Body of pancreas (tissue), 4 donors: ENCODE results near the gene PLK5. TPM values are rescaled to one million over a fixed set of nuclear protein-coding genes. Genes with fewer than 3 reads are reported as not detected.

Experiments
- ATAC-seq: fragments of 150-250 bp; one replicate; pipeline ENCODE4 v1.9.1; 2016
- DNase-seq, 4 donors: peaks; one replicate each; pipeline ENCODE4 v3.0.0-alpha.2; 2019
- H3K27ac ChIP-seq, 4 donors: fragments of 200-600 bp; sonication (generic); 1 replicate in 3 of 4; 2 replicates in 1 of 4; pipeline versions ENCODE4 v1.5.1 to v1.6.1; 2016 to 2019; ENCODE audit warnings: mild to moderate bottlenecking in 1 of 4, mixed read lengths in 1 of 4, moderate library complexity in 1 of 4
- H3K27me3 ChIP-seq, 2 donors: fragments of 200-600 bp; sonication (generic); one replicate each; pipeline ENCODE4 v1.6.0; 2016; ENCODE audit warnings: mild to moderate bottlenecking in 1 of 2
- H3K36me3 ChIP-seq, 2 donors: fragments of 200-600 bp; sonication (generic); replicated peaks in 1 of 2; 2 replicates each; pipeline ENCODE4 v1.5.1; 2016; ENCODE audit warnings: low read depth in 2 of 2; ENCODE audit not compliant: insufficient read depth in 1 of 2
- H3K4me1 ChIP-seq: fragments of 200-600 bp; sonication (generic); one replicate; pipeline ENCODE4 v1.6.0; 2016
- H3K4me3 ChIP-seq, 2 donors: fragments of 200-600 bp; sonication (generic); 1 replicate in 1 of 2; 2 replicates in 1 of 2; pipeline ENCODE4 v1.5.1; 2016 to 2019
- H3K9me3 ChIP-seq, 3 donors: fragments of 200-600 bp; sonication (generic); 1 replicate in 2 of 3; 2 replicates in 1 of 3; pipeline ENCODE4 v1.5.1; 2016
- POLR2A ChIP-seq, 3 donors: fragments of 450-650 bp; IDR thresholded peaks; one replicate each; pipeline ENCODE4 v1.6.1; 2016; ENCODE audit warnings: antibody characterized with exemption in 3 of 3, mild to moderate bottlenecking in 2 of 3
- WGBS, 2 donors: methylation state at CpG; one replicate each; pipeline ENCODE4 v1.1.5; 2017; 5-methylcytosine and 5-hydroxymethylcytosine counted together
- intact Hi-C: fragments of 100-400 bp; cut with DNase I; formaldehyde crosslinking; loops from one replicate; pipeline ENCODE4 v1.15.1; 2023
- total RNA-seq, 2 donors: library from RNA; depleted of rRNA; stranded (reverse); fragments of >200 nt; gene quantifications; one replicate each; pipeline ENCODE4 v1.1.0, GENCODE V29; 2016
- TF ChIP-seq, protein P1 (sequence below), 7 experiments: fragments of 450-650 bp in 4 of 7; fragments of 200-600 bp in 3 of 7; sonication (generic) in 3 of 7; IDR thresholded peaks; one replicate each; pipeline ENCODE4 v1.5.1; 2016 to 2019; ENCODE audit warnings: antibody characterized with exemption in 7 of 7

Gene PLK5
- total RNA-seq, 2 donors from 2014 or later = not detected

- WGBS, 2 donors = 29 to 72% methylated on average over 10 to 37 of the region's 37 CpGs
Observed at GRCh38 chr19:1489463-1490310, 34.2 kb upstream of the PLK5 start.

DNA sequence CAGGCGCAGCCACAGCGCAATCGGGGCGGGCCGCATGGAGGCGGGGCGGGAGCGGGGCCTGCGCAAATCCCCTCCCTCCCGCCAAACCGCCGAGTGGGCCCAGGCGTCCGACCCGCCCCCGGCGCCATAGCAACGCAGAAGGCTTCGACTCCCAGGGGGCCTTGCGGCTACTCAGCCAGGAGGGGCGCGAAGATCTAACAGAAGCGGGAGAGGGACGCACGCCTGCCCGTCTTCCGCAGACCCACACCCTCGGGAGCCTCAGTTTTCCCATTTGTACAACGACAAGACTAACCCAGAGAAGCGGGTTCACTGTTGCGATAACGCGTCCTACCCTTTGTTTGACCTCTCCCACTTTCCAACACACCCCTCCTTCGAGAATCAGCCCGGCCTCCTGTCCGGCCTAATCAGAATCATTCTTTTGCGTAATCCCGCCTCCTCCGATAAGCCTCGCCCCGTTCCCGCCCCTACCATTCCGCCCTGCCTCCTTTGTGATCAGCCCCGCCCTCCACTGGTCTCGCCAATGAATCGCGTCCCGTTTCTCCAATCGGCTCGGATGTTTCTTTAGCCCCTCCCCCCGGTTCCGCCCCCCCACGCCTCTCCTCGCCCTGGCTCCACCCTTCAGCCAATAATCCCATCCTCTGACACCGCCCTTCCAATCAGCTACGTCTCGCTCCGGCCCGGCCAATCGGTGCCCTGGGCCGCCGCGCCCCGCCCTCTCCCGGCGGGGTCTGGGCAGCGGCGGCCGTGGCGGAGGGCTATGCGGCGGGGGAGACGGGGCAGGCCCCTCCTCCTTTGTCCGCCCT lies 33.4 kb upstream of the PLK5 start, which contains the start of gene PCSK4:
Gene PCSK4, minus strand, starts transcription at position 40 of the 803 bp plus-strand sequence. Its CDS starts 4 bp downstream, at position 36.
- Histone ChIP-seq H3K27ac (peak within 1 kb of the TSS; percentile 63 to 89 (median 76)), H3K9me3 (no peaks in the 10 kb centered on the region), H3K4me1 (peaks cover 37% of the 10 kb centered on the region), H3K36me3 (no peaks in the 10 kb centered on the region), H3K4me3 (peak within 1 kb of the TSS; percentile 13 to 32), H3K27me3 (no peaks in the 10 kb centered on the region)
- DNase-seq = peak; percentile 99
- intact Hi-C loops = no loop called here
- WGBS, 2 donors = 0% methylated on average over 44 to 68 of the region's 74 CpGs
- ATAC-seq = peak; percentile 90
- TF ChIP-seq POLR2A (IDR thresholded peaks at IDR 0.05) = peak in 1 of 3 donors; percentile 7
- TF ChIP-seq, protein P1, sequence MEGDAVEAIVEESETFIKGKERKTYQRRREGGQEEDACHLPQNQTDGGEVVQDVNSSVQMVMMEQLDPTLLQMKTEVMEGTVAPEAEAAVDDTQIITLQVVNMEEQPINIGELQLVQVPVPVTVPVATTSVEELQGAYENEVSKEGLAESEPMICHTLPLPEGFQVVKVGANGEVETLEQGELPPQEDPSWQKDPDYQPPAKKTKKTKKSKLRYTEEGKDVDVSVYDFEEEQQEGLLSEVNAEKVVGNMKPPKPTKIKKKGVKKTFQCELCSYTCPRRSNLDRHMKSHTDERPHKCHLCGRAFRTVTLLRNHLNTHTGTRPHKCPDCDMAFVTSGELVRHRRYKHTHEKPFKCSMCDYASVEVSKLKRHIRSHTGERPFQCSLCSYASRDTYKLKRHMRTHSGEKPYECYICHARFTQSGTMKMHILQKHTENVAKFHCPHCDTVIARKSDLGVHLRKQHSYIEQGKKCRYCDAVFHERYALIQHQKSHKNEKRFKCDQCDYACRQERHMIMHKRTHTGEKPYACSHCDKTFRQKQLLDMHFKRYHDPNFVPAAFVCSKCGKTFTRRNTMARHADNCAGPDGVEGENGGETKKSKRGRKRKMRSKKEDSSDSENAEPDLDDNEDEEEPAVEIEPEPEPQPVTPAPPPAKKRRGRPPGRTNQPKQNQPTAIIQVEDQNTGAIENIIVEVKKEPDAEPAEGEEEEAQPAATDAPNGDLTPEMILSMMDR (IDR thresholded peaks at IDR 0.05) = peak in 3 of 7 experiments; percentile 16 to 17 (median 17)

More at GRCh38 chr19:1489463-1490310, 34.2 kb upstream of the PLK5 start:
- H3K9me3 ChIP-seq = no peaks in the 10 kb centered on the region
- peak in 1 of 4 donors; percentile 21 for DNase-seq
- intact Hi-C loops = no loop called here
- TF ChIP-seq, protein P1 (IDR thresholded peaks at IDR 0.05) = no peak
- peak in 2 of 3 donors; percentile 41 to 45 for TF ChIP-seq POLR2A (IDR thresholded peaks at IDR 0.05)
- no peak for ATAC-seq
- no peaks in the 10 kb centered on the region for H3K27me3 ChIP-seq
- H3K4me3 ChIP-seq = peak overlapping the region; percentile 13 to 27
- no peaks in the 10 kb centered on the region for H3K36me3 ChIP-seq
- peak overlapping the region; percentile 63 to 89 (median 76) for H3K27ac ChIP-seq
- peaks cover 37% of the 10 kb centered on the region for H3K4me1 ChIP-seq

DNA sequence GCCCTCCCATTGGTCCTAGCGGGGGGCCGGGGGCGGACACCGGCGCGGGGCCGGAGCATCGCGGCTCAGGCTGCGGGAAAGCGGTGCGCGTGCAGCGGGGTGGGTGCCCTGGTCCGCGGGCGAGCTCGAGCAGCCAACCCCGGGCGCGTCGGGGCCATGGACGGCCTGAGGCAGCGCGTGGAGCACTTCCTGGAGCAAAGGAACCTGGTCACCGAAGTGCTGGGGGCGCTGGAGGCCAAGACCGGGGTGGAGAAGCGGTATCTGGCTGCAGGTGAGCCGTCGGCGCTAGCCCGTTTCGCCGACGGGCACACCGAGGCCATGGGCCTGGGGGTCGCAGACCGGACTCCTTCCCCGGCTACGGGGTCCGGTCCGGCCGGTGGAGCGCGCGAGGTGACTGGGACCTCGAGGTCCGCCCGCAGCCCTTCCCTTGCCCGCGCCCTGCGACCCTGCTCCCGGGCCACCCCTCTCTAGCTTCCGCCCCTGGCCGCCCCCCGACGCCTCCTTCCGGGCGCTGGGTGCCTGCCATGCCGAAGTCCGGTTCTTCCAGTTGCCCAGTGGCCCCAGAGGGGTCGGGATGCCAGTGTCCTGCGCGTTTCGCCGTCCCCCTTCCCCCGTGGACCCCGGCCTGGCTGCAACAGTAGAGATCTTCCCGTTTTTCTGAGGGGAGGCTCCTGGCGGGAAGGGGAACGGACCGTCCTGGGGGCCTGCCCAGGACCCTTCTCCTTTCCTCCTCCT lies 32.6 kb upstream of the PLK5 start, which contains the start of gene REEP6:
Gene REEP6, plus strand, starts transcription at position 68 of the 735 bp plus-strand sequence. Its CDS starts 89 bp downstream, at position 157.
- DNase-seq (peak in 2 of 4 donors; percentile 30 to 43), ATAC-seq (no peak)
- Histone ChIP-seq H3K9me3 (no peaks in the 10 kb centered on the region), H3K27me3 (no peaks in the 10 kb centered on the region), H3K27ac (peak within 1 kb of the TSS; percentile 63 to 89 (median 76)), H3K36me3 (no peaks in the 10 kb centered on the region), H3K4me1 (peaks cover 37% of the 10 kb centered on the region), H3K4me3 (peak within 1 kb of the TSS; percentile 13 to 32)
- 0 to 5% methylated on average over 4 to 51 of the region's 73 CpGs for WGBS, 2 donors
- intact Hi-C loops = no loop called here
- TF ChIP-seq POLR2A (IDR thresholded peaks at IDR 0.05) = peak; percentile 57 to 64 (median 58)
- TF ChIP-seq, protein P1 (IDR thresholded peaks at IDR 0.05) = no peak

DNA sequence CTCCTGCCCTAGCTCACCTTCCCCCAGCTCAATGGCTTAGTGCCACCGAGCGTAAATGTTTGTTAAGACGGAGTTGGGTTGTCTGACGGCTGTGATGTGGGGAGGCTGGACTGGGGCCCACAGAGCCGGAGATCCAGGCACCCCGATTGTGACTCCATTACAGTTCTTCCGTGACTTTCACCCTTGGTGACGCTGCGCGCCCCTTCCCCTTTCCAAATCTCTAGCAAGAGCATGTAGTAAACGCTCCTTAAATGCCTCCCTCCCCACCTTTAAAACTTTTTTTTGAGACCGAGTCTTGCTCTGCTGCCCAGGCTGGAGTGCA lies 32.1 kb upstream of the PLK5 start:
- H3K27ac ChIP-seq = peak overlapping the region; percentile 26 to 81 (median 70)
- ATAC-seq (no peak), DNase-seq (peak in 2 of 4 donors; percentile 49 to 53)

More for the DNA sequence above, 32.1 kb upstream of the PLK5 start:
- Histone ChIP-seq H3K9me3 (no peaks in the 10 kb centered on the region), H3K4me1 (peaks cover 37% of the 10 kb centered on the region), H3K4me3 (no peak overlapping the region), H3K36me3 (no peaks in the 10 kb centered on the region), H3K27me3 (no peaks in the 10 kb centered on the region)
- WGBS, 2 donors = 37 to 42% methylated on average over 11 to 12 of the region's 12 CpGs
- intact Hi-C loops = no loop called here
- TF ChIP-seq, protein P1 (IDR thresholded peaks at IDR 0.05) = no peak
- TF ChIP-seq POLR2A (IDR thresholded peaks at IDR 0.05) = no peak
